Activated CD4-positive, alpha-beta T cell treated with anti-CD3 and anti-CD28 coated beads, Interleukin-10, Interleukin-2, amounts not matched to agents 100 ng/mL and 50 ng/mL, durations not matched to agents 16 hours and 8 hours (primary cell): Measurements from ENCODE around the gene MTMR2.
A peak's percentile ranks its signal among the peaks of the same experiment; 100 is the strongest.
"Not testable (repeated sequence)": the region's sequence is repeated elsewhere in the genome, so short reads cannot be mapped to it uniquely, and the experiment has no call there.

Experiments used
- DNase-seq: peaks from one replicate; pipeline ENCODE4 v3.0.0-alpha.2; 2020

The MTMR2 gene

DNA sequence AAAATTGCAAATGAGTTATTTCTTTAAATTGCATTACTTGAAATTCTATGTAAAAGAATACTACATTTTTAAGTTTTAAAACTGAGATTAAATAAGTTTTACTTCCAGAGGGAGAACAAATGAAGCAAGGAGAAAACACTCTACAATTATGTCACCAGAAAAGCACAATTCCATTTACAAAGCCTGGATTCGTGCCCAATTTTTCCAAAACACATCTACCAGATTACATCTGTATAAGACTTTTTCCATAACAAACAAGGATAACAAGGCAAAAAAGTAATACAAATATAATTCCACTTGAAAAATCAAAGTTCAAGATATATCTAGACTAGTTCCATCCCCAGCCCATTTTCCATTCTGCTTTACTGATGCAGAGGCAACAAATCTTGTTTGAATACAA lies 40.5 kb downstream of the MTMR2 start:
- DNase-seq, result no peak

GRCh38 chr11:95877291-95877690 lies 46.6 kb downstream of the MTMR2 start:
- DNase-seq, result peak; percentile 32

DNA sequence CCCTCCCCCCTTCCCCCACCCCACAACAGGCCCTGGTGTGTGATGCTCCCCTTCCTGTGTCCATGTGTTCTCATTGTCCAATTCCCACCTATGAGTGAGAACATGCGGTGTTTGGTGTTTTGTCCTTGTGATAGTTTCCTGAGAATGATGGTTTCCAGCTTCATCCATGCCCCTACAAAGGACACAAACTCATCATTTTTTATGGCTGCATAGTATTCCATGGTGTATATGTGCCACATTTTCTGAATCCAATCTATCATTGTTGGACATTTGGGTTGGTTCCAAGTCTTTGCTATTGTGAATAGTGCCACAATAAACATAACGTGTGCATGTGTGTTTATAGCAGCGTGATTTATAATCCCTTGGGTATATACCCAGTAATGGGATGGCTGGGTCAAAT lies 53.0 kb downstream of the MTMR2 start:
- DNase-seq, result not testable (repeated sequence)

DNA sequence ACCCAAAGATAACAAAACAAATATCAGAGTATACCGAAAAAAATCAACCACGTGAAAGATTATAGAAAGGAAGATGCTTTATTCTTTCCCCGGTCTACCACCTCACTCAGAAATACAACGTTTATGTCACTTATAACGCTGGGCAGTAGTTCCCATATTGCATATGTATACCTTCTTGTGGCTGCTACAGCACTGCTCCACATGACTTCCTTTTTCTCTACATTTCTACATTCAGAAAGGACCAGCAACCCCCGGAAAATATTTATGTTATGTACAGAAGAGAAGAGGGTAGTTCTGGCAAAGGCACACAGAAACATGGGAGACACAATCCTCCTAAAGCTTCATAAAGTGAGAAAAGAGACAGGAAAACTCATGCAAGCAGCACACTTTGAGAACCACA lies 56.8 kb downstream of the MTMR2 start:
- no peak for DNase-seq

DNA sequence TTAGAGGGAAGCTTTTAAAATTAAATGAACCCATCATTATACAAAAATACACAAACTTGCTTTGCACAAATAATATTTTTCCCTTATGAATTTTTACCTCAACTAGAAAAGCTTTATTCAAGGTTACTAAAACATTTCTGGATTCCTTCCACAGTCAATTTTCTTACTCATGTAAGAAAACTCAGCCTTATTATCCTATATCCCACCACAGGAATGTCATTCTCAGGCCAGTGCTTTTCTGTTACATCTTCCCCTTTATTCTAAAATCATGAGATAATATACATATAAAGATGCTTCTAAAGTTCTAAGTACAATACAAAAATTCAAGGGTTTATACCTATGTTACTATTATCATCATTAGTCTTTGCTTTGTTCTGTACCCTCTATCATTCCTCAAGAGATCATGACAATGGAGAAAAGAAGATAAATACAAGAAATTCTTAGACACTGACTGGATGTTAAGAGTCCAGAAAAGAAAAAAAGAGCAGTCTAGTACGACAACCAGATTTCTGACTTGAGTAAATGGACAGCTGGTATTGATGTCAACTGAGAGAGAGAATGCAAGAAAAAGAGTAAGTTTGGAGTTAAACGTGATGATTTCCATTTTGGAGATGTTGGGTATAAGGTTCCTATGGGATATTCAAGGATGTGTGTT lies 60.3 kb downstream of the MTMR2 start:
- DNase-seq, result no peak

GRCh38 chr11:95860024-95860423 lies 63.9 kb downstream of the MTMR2 start:
- DNase-seq, result peak; percentile 48

- not testable (repeated sequence) for DNase-seq
Measured at GRCh38 chr11:95854362-95854761, 69.5 kb downstream of the MTMR2 start.

- DNase-seq, result no peak
Measured at GRCh38 chr11:95853862-95854261, 70.0 kb downstream of the MTMR2 start.

GRCh38 chr11:95853138-95853537 lies 70.8 kb downstream of the MTMR2 start:
- no peak for DNase-seq

DNA sequence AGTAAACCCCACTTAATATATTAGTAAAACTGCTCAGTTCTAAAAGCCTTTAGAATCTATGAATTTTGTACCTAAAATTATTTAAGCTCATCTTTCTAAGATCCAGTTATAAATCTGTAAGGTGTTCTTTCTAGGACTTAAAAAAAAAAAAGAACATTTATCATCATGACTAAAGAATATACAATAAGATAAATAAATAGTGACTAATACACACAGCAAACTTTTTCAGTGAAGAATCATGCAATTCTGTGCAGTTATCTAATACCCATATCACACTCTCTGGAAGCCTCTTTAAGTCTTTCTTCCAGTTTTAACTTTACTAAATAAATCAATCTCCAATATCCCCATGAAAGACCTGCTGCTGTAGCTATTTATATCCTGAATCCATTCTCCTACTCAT lies 73.8 kb downstream of the MTMR2 start:
- no peak for DNase-seq

GRCh38 chr11:95849087-95849825 lies 74.7 kb downstream of the MTMR2 start:
- DNase-seq, result peak; percentile 30

GRCh38 chr11:95845167-95845566 lies 78.7 kb downstream of the MTMR2 start:
- DNase-seq, result no peak

DNA sequence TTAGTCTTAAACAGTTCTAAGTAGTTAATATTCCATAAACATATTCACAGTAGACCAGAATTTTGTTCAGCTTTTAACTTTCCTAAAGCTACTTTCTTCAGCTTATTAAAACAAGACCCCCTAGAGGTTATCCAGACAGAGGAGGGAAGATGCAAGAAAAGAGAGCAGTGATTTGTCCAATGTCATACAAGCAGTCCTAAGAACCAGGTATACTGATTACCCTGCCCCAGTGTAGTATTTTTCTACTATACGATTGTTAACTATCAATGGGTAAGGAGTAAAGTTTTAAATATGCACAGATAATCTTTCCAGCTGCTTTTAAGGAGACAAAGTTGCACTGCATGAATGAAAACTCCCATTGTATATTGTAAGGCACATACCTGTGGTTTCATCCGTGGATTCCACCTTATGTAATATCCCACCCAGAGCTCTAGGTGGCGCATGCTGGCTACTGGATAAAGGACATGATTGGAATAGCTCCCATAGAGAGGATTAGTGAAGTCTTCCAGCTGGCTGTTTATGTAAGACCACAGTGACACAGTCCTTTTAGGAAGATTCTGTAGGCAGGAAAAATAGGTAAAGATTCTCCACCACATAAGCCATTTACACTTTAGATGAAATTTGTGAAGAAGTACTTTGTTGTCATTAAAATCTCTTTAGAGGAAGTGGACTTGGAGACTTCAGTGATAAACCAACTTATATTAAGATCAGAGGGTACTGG lies 88.0 kb downstream of the MTMR2 start:
- peak; percentile 56 for DNase-seq

- DNase-seq, result no peak
Measured at GRCh38 chr11:95835351-95835750, 88.6 kb downstream of the MTMR2 start.

- DNase-seq, result no peak
Measured at GRCh38 chr11:95833378-95833777, 90.5 kb downstream of the MTMR2 start.

DNA sequence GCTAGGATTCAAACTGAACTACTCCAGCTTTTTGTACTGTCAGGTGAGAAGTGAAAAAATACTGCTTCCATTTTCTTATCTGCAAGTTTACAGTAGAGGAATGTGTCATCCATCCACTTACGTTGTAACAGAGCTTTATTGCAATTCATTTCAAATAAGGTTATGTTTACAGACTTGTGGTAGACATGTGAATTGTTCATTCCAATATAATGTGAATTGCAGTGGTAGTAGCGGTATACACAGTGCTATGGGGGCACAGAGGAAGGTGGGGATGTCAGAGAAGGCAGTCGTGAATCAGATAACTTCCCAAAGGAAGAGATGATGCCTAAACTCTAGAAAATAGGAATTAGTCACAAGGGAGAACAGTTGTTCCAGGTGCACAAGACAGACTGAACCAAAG lies 91.1 kb downstream of the MTMR2 start:
- no peak for DNase-seq

DNA sequence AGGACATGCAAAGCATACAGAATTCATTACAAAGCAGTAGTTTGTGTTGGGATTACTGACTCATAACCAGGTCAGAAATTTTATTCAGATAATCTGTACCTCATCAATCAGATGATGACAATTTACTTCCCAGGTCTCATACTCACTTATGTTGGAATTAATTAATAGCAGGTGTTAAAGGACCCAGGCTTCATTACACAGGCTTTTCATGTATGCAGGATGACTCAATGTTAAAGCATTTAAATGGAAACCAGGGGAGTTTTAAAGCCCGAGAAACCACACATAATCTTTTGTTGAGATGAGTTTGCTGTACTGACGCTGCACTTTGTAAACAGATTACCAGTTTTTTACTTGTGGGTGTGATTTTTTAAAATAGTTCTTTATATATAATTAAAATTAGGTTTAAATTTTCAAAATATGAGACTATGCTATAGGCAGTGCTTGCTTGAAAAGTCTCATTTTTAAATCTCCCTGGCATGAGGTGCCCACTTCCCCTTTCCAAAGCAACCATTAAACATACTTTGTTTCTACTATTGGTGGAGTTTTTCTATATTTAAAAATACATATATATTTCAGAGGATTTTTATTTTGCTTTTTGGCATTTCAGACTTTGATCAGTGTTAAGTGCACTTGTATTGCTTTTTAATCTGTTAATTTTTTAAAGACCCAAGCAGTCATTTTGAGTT lies 92.6 kb downstream of the MTMR2 start:
- DNase-seq, result peak; percentile 18

DNA sequence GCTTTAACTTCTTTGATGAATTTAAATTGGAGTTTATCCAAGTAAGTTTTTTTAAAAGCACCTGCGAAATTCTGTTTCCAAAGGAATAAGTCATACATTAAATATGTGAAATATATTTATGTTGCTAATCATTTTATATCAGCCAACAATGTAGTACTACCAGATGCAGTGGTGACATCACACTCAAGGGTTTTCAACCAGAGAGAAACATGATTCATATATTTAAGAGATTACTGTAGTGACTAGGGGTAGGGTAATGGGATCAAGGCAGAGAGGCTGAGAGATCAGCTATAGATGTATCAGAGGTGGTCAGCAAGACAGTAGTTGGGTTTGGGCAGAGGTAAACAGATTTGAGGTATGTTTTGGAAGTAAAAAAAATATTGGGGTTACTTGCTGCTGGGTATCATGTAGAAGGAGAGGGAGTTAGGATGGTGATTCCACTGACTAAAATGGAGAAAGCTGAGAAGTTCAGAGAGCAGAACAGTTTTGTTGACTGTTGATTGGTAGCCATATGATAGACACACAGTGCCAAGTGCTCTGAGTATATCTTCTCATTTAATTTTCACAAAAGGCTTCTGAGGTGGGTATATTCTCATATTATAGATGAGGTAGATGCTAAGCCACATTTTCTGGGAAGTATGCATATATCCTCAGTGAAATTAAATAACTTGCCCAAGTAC lies 94.2 kb downstream of the MTMR2 start:
- DNase-seq, result peak; percentile 25

- DNase-seq, result no peak
Measured at GRCh38 chr11:95827696-95828095, 96.2 kb downstream of the MTMR2 start.

DNA sequence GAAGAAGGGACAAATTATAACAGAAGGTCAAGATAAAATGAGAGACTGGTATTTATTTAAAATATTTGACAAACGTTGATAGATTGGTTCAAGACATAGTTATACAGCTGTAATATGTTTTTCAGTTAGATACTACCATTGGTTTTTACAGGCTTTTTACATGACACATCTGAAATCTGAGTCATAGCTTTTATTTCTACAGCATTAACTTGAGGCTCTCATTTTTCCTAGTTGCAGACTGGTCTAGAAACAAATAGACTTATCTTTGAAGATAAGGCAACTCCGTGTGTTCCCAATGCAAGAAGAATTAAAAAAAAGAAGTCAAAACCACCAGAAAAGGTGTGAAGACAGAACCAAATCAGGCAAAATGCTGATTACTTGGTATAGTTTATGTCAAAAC lies 102.3 kb downstream of the MTMR2 start:
- DNase-seq, result no peak

DNA sequence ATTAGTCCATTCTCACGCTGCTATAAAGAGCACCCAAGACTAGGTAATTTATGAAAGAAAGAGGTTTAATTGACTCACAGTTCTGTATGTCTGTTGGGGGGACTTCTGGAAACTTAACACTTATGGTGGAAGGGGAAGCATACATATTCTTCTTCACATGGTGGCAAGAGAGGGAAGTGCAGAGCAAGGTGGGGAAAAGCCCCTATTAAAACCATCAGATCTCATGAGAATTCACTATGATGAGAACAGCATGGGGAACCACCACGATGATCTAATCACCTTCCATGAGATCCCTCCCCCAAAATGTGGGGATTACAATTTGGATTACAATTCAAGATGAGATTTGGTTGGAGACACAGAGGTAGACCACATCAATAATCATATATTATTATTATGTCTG lies 107.9 kb downstream of the MTMR2 start:
- no peak for DNase-seq

DNA sequence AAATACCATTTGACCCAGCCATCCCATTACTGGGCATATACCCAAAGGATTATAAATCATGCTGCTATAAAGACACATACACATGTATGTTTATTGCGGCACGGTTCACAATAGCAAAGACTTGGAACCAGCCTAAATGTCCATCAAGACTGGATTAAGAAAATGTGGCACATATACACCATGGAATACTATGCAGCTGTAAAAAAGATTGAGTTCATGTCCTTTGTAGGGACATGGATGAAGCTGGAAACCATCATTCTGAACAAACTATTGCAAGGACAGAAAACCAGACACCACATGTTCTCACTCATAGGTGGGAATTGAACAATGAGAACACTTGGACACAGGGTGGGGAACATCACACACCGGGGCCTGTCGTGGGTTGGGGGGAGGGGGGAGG lies 112.9 kb downstream of the MTMR2 start:
- not testable (repeated sequence) for DNase-seq

DNA sequence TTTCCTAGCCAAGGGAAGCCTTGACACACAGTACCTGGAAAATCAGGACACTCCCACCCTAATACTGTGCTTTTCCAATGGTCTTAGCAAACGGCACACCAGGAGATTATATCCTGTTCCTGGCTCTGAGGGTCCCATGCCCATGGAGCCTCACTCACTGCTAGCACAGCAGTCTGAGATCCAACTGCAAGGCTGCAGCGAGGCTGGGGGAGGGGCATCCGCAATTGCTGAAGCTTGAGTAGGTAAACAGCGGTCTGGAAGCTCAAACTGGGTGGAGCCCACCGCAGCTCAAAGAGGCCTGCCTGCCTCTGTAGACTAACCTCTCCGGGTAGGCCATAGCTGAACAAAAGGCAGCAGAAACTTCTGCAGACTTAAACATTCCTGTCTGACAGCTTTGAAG lies 117.4 kb downstream of the MTMR2 start:
- DNase-seq, result not testable (repeated sequence)
